K562 (cell line): ENCODE measurements around the gene MAGI2. TPM values are rescaled to one million over a fixed set of nuclear protein-coding genes. Genes with fewer than 3 reads are reported as not detected.

Experiments used
- ATAC-seq: fragments of 200-7000 bp; cut with Tn5 transposase; 3 replicates; pipeline ENCODE4 v1.9.1; 2020; ENCODE audit warnings: moderate library complexity
- BruUV-seq: library from RNA; stranded (reverse); fragments of 400-500 nt; replicated peaks from 2 replicates; lab custom pipeline; 2021; lab: Mats Ljungman, UMichigan
- CTCF ChIA-PET: fragments of 300-600 bp; formaldehyde crosslinking; extraction: SDS; loops from one replicate; lab custom pipeline; 2021; ENCODE audit warnings: low intra/inter-chr PET ratio; lab: Yijun Ruan, JAX
- POLR2A ChIA-PET: fragments of 300-600, 350-650 bp; sonication (Branson Sonifier 250); formaldehyde crosslinking; extraction: SDS; loops from one replicate; lab custom pipeline; 2021; ENCODE audit warnings: antibody characterized with exemption, inconsistent platforms; lab: Yijun Ruan, JAX
- DNase-seq, 4 experiments: peaks; one replicate each; pipeline versions ENCODE4 v3.0.0 to v3.0.0-alpha.2; 2011 to 2018; ENCODE audit warnings: low spot score in 3 of 4, mixed read lengths in 3 of 4; ENCODE audit errors: extremely low read depth in 1 of 4
- FAIRE-seq: peaks from 2 replicates; lab custom pipeline; 2011; peaks lifted over from hg19 to GRCh38; lab: Jason Lieb, UNC
- H2AFZ ChIP-seq: 2 replicates; pipeline ENCODE4 v1.6.0; 2011; ENCODE audit warnings: low read depth, low read length, control low read depth, inconsistent platforms
- H3K27ac ChIP-seq: fragments of 200-600 bp; 3 replicates; pipeline ENCODE4 v1.8.0; 2011; ENCODE audit warnings: low read depth, mild to moderate bottlenecking, control low read depth, inconsistent platforms, low read length, moderate library complexity, mixed read lengths; ENCODE audit errors: extremely low read depth
- H3K27me3 ChIP-seq, 2 experiments: fragments of 300-600 bp in 1 of 2; 2 replicates in 1 of 2; 3 replicates in 1 of 2; pipeline versions ENCODE4 v1.6.0 to v1.8.0; 2011; ENCODE audit warnings: inconsistent platforms in 2 of 2, low read length in 2 of 2, mild to moderate bottlenecking in 1 of 2, mixed read lengths in 1 of 2, moderate library complexity in 1 of 2; ENCODE audit not compliant: control insufficient read depth in 2 of 2, insufficient read depth in 2 of 2
- H3K36me3 ChIP-seq: fragments of 300-600 bp; 3 replicates; pipeline ENCODE4 v1.8.0; 2011; ENCODE audit warnings: mild to moderate bottlenecking, low read length, inconsistent platforms; ENCODE audit not compliant: control insufficient read depth, insufficient read depth
- H3K4me1 ChIP-seq, 2 experiments: fragments of 200-600 bp in 1 of 2; replicated peaks in 1 of 2; 2 replicates in 1 of 2; 3 replicates in 1 of 2; pipeline versions ENCODE4 v1.5.1 to v1.8.0; 2011; ENCODE audit warnings: inconsistent platforms in 2 of 2, low read length in 2 of 2, mild to moderate bottlenecking in 1 of 2, mixed read lengths in 1 of 2, moderate library complexity in 1 of 2; ENCODE audit not compliant: control insufficient read depth in 2 of 2, insufficient read depth in 2 of 2
- H3K4me2 ChIP-seq: 2 replicates; pipeline ENCODE4 v1.6.1; 2011; ENCODE audit warnings: low read length, control low read depth, inconsistent platforms, mixed read lengths; ENCODE audit not compliant: insufficient read depth
- H3K4me3 ChIP-seq: fragments of 200-600 bp; sonication (generic), shearing (Covaris generic); 2 replicates; pipeline ENCODE4 v1.5.1; 2016; ENCODE audit warnings: control low read depth, inconsistent platforms
- H3K79me2 ChIP-seq: fragments of 200-600 bp; 3 replicates; pipeline ENCODE4 v1.8.0; 2011; ENCODE audit warnings: low read length, inconsistent platforms; ENCODE audit not compliant: control insufficient read depth, insufficient read depth
- H3K9ac ChIP-seq, 2 experiments: 2 replicates each; pipeline versions ENCODE4 v1.6.0 to v1.6.1; 2011; ENCODE audit warnings: low read depth in 2 of 2, low read length in 2 of 2, control low read depth in 1 of 2, inconsistent platforms in 1 of 2, mild to moderate bottlenecking in 1 of 2, mixed read lengths in 1 of 2; ENCODE audit not compliant: insufficient read depth in 1 of 2
- H3K9me1 ChIP-seq: one replicate; pipeline ENCODE4 v1.6.0; 2011; ENCODE audit warnings: inconsistent platforms, mild to moderate bottlenecking, low read length, moderate library complexity; ENCODE audit not compliant: control insufficient read depth, insufficient read depth
- H3K9me3 ChIP-seq: replicated peaks from 2 replicates; pipeline ENCODE4 v1.5.1; 2011; ENCODE audit warnings: low read depth, low read length, inconsistent platforms; ENCODE audit not compliant: control insufficient read depth, insufficient read depth
- H4K20me1 ChIP-seq: replicated peaks from 2 replicates; pipeline ENCODE4 v1.6.1; 2011; ENCODE audit warnings: low read length, inconsistent platforms, mixed read lengths; ENCODE audit not compliant: control insufficient read depth, insufficient read depth
- BMI1 ChIP-seq: fragments of 150-350 bp; IDR thresholded peaks from 2 replicates; pipeline ENCODE4 v1.6.1; 2014; ENCODE audit warnings: low read length
- CEBPB ChIP-seq: fragments of 450-650 bp; IDR thresholded peaks from 2 replicates; pipeline ENCODE4 v1.6.1; 2016; ENCODE audit warnings: missing genetic modification characterization, missing compliant biosample characterization
- CEBPG ChIP-seq, 3 experiments: fragments of 200-800 bp in 1 of 3; sonication (Bioruptor generic) in 1 of 3; sonication (generic) in 1 of 3; formaldehyde crosslinking in 1 of 3; IDR thresholded peaks in 2 of 3; conservative IDR thresholded peaks in 1 of 3; 2 replicates each; pipeline versions ENCODE4 v1.6.1 to v1.8.0; 2016 to 2022; ENCODE audit warnings: missing compliant biosample characterization in 2 of 3, missing genetic modification characterization in 2 of 3, mild to moderate bottlenecking in 1 of 3, missing genetic modification reagents in 1 of 3
- HEY1 ChIP-seq: fragments of 250-450 bp; sonication (Bioruptor Pico); IDR thresholded peaks from 2 replicates; pipeline ENCODE4 v1.5.0; 2020; ENCODE audit warnings: mild to moderate bottlenecking, moderate library complexity, borderline replicate concordance
- ZNF830 ChIP-seq: fragments of 250-450 bp; sonication (Bioruptor Pico); IDR thresholded peaks from 2 replicates; pipeline ENCODE4 v1.5.0; 2021; ENCODE audit warnings: mild to moderate bottlenecking
- WGBS: fragments of 100-300 bp; shearing (Covaris generic); methylation state at CpG from one replicate; pipeline ENCODE4 v1.1.6; 2016; ENCODE audit warnings: low coverage, mixed read lengths; ENCODE audit not compliant: insufficient coverage; ENCODE audit errors: missing lambda C conversion rate; 5-methylcytosine and 5-hydroxymethylcytosine counted together
- in situ Hi-C: fragments of 300-500 bp; cut with MboI; formaldehyde crosslinking; loops from 4 replicates; pipeline ENCODE4 v1.15.0; 2018; ENCODE audit warnings: inconsistent platforms, mixed read lengths
- intact Hi-C: fragments of 100-400 bp; cut with micrococcal nuclease; formaldehyde crosslinking; loops from 2 replicates; pipeline ENCODE4 v1.14.2; 2022
- polyA plus RNA-seq, 8 experiments: library from polyadenylated mRNA; depleted of rRNA in 4 of 8; stranded (reverse) in 5 of 8; unstranded in 3 of 8; fragments of >200 nt; fragmentation: Nextera tagmentation in 2 of 8; fragmentation: Illumina TruSeq in 1 of 8; extraction: Ambion mirVana in 2 of 8; extraction: Trizol in 1 of 8; gene quantifications; 2 replicates each; pipeline versions ENCODE4 v1.2.1 to v1.2.3, GENCODE V29; 2011 to 2014; ENCODE audit warnings: inconsistent platforms in 1 of 8, missing spikeins in 1 of 8
- total RNA-seq, 7 experiments: library from RNA; depleted of rRNA in 6 of 7; stranded (reverse); fragments of >200 nt in 6 of 7; fragmentation: Illumina TruSeq in 2 of 7; extraction: Trizol in 2 of 7; gene quantifications; 2 replicates each; pipeline versions ENCODE4 v1.2.1 to v1.2.3, GENCODE V29; 2011 to 2021; ENCODE audit warnings: low replicate concordance in 1 of 7
- TF ChIP-seq, protein P1 (sequence below): sonication (generic); formaldehyde crosslinking; IDR thresholded peaks from 2 replicates; pipeline ENCODE4 v1.9.0; 2022; ENCODE audit warnings: mild to moderate bottlenecking, missing genetic modification reagents

The MAGI2 gene
- total and polyA plus RNA-seq, 9 of the 15 experiments (the other 6 are each of a cell fraction or from before 2014, with no cell fraction given), result 0.27 to 1.4 (median 0.70) TPM

DNA sequence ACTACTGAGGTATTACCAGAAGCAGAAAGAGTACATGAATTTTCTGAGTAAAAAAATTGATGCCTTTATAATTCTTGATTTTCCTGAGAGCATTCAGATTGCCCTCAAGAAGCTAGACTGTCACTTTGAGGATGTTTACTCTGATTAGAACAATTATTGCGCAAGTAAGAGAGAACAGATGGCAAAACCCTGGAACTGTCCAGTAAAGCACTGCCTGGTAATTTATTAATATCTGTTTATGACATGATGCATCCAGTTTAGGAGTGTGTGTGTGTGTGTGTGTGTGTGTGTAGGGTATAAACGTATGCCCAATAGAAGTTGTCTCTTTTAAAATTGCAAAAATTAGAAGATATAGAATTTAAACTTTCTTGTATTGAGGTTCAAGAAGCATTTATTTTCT lies 1275.1 kb downstream of the MAGI2 start:
- Histone ChIP-seq H3K4me1 (no peaks in the 10 kb centered on the region), H3K36me3 (no peaks in the 10 kb centered on the region), H2AFZ (no peak overlapping the region), H3K27me3 (no peaks in the 10 kb centered on the region; a peak in 1 of 5 replicates), H3K9me1 (no peaks in the 10 kb centered on the region), H3K4me3 (no peak overlapping the region), H3K4me2 (no peak overlapping the region), H4K20me1 (no peaks in the 10 kb centered on the region), H3K79me2 (no peaks in the 10 kb centered on the region), H3K9ac (no peak overlapping the region), H3K9me3 (no peaks in the 10 kb centered on the region), H3K27ac (no peak overlapping the region)
- DNase-seq, result no peak
- intact Hi-C loops (no loop called here), in situ Hi-C loops (no loop called here)
- peak; percentile 69 for TF ChIP-seq CEBPB (tag)
- TF ChIP-seq CEBPG (CRISPR knock-in tag; IDR thresholded peaks at IDR 0.05), result no peak
- peak; percentile 56 to 71; a peak in 3 of 4 replicates for TF ChIP-seq CEBPG (tag; conservative IDR thresholded peaks at IDR 0.05 in 1 of 2, IDR thresholded peaks at IDR 0.05 in 1 of 2)
- TF ChIP-seq, protein P1, sequence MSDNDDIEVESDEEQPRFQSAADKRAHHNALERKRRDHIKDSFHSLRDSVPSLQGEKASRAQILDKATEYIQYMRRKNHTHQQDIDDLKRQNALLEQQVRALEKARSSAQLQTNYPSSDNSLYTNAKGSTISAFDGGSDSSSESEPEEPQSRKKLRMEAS (CRISPR knock-in tag), result no peak
- TF ChIP-seq BMI1, result no peak
- TF ChIP-seq HEY1 (CRISPR knock-in tag), result no peak
- no peak for TF ChIP-seq ZNF830
- POLR2A ChIA-PET, result no interaction called here
- no TSS peak for BruUV-seq
- no peak for FAIRE-seq
- WGBS, result 0% methylated on average over 2 of the region's 2 CpGs
- CTCF ChIA-PET, result no interaction called here
- no peak for ATAC-seq
